GM12864 (cell line): ENCODE measurements around the gene ADGRG4.
A peak's percentile ranks its signal among the peaks of the same experiment; 100 is the strongest.

Experiments used
- DNase-seq: peaks from one replicate; pipeline ENCODE4 v3.0.0-alpha.2; 2011; ENCODE audit warnings: low read depth
- H3K4me3 ChIP-seq: 2 replicates; pipeline ENCODE4 v1.5.1; 2011; ENCODE audit warnings: mild to moderate bottlenecking, low read depth, low read length, control low read depth
- CTCF ChIP-seq: IDR thresholded peaks from 2 replicates; pipeline ENCODE4 v1.5.1; 2011; ENCODE audit warnings: low read depth, mild to moderate bottlenecking, moderate library complexity, low read length, control low read depth, inconsistent platforms; ENCODE audit errors: missing control alignments

The ADGRG4 gene

GRCh38 chrX:136260776-136261175 lies 40.0 kb upstream of the ADGRG4 start:
- no peak for DNase-seq
- no peak overlapping the region for H3K4me3 ChIP-seq
- TF ChIP-seq CTCF = no peak

- no peak overlapping the region for H3K4me3 ChIP-seq
- no peak for TF ChIP-seq CTCF
- DNase-seq = no peak
These were observed 39.4 kb upstream of the ADGRG4 start for GRCh38 chrX:136261321-136261720.

DNA sequence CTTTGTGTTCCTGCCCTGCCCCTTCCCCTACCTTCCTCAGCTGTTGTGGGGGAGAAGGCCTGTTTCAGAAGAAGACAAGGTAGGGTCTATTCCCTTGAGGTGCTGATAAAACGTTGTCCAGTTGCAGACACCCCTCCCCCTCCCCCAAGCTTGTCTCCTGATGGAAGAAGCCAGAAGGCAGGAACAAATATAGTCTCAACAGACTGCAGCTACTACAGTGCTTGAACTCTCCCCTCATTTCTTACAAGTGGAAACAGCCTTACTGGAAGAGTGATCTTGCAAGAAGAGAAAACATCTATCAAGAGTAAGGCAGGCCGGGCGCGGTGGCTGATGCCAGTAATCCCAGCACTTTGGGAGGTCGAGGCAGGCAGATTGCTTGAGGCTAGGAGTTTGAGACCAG lies 38.5 kb upstream of the ADGRG4 start:
- DNase-seq = no peak
- no peak overlapping the region for H3K4me3 ChIP-seq
- no peak for TF ChIP-seq CTCF

GRCh38 chrX:136262812-136263315 lies 37.9 kb upstream of the ADGRG4 start:
- no peak for TF ChIP-seq CTCF
- no peak for DNase-seq
- H3K4me3 ChIP-seq = no peak overlapping the region

DNA sequence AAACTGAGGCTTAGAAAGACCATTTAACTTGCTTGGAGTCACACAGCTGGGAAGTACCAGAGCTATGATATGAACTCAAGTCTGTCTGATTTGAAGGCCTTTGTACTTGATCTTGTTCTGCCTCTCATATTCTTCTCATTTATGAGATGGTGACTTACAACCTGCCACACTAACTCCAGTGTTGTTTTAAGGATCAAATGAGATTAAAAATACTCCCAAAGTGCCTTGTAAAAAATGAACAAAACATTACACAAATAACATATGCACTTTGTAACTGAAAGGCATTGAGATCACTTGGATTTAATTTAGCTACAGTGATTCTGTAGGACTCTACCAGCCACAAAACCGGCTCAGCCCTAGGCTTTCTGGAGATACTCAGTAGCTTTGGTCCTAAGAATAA lies 33.9 kb upstream of the ADGRG4 start:
- no peak for DNase-seq
- TF ChIP-seq CTCF = no peak
- H3K4me3 ChIP-seq = no peak overlapping the region

DNA sequence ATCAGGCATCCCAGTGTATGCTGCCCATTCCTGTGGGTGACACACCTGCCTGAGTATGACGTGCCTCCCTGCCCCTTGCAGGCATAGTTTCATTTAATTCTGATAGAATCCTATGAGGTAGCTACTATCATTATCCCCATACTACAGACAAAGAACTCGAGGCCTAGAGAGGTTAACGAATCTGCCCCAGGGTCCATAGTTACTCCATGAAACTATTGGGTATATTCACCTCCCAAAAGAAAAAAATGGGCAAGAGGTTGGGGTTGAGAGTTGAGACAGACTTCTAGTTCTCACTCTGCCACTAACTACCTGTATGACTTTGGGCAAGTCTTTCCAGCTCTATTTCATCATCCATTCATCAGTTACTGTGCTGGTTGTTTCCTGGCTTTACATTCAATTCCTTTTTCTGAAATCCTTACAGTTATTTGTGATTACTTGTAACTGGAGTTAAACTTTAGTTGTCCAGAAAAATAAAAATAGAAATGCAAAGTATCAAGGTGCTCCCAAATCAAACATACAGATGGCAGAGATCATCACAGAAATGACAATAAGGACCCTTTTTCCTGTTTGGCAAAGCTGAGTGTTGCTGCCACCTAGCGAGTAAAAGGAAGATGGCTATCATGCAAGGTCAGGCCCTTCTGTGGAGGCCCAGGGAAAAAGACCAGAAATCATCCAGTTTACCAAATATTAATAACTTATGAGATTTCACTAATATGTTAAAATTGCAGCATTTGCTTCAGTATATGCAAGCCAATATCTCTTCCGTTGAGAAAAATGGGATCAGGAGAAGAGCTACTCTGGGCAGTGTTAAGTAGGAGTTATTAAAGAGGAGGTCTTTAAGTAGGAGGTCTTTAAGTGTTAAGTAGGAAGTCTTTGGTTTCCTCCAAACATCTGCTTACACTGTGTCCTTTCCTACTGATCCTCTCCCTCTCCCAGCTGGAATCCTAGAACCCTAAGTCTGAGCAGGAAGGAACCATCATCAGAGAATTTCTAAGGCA lies 32.4 kb upstream of the ADGRG4 start:
- peak; percentile 10 for DNase-seq
- no peak overlapping the region for H3K4me3 ChIP-seq
- peak; percentile 62 for TF ChIP-seq CTCF

- no peak for DNase-seq
- H3K4me3 ChIP-seq = no peak overlapping the region
- no peak for TF ChIP-seq CTCF
These were observed 30.8 kb upstream of the ADGRG4 start for GRCh38 chrX:136269921-136270320.
